Gastroesophageal sphincter (tissue), 4 donors: Measurements from ENCODE around the gene HIP1R. TPM values are rescaled to one million over a fixed set of nuclear protein-coding genes. Genes with fewer than 3 reads are reported as not detected.

Source experiments
- ATAC-seq: fragments of 150-250 bp; one replicate; pipeline ENCODE4 v1.9.1; 2016; ENCODE audit warnings: mild to moderate bottlenecking, moderate library complexity
- H3K27ac ChIP-seq, 4 donors: fragments of 200-600 bp; sonication (generic) in 3 of 4; 1 replicate in 3 of 4; 2 replicates in 1 of 4; pipeline ENCODE4 v1.5.1; 2016 to 2019
- H3K27me3 ChIP-seq: fragments of 200-600 bp; sonication (generic); one replicate; pipeline ENCODE4 v1.5.1; 2019
- H3K36me3 ChIP-seq, 2 donors: fragments of 200-600 bp; sonication (generic); one replicate each; pipeline ENCODE4 v1.5.1; 2019; ENCODE audit warnings: control low read depth in 1 of 2
- H3K4me1 ChIP-seq, 3 donors: fragments of 200-600 bp; sonication (generic); 1 replicate in 2 of 3; 2 replicates in 1 of 3; pipeline ENCODE4 v1.5.1; 2016 to 2019; ENCODE audit warnings: control low read depth in 2 of 3
- H3K4me3 ChIP-seq, 2 donors: fragments of 200-600 bp; sonication (generic); one replicate each; pipeline ENCODE4 v1.5.1; 2019; ENCODE audit warnings: mild to moderate bottlenecking in 1 of 2, moderate library complexity in 1 of 2
- H3K9me3 ChIP-seq, 3 donors: fragments of 200-600 bp; sonication (generic); one replicate each; pipeline ENCODE4 v1.5.1; 2017 to 2019; ENCODE audit warnings: control low read depth in 2 of 3
- EP300 ChIP-seq: sonication (generic); formaldehyde crosslinking; IDR thresholded peaks from one replicate; pipeline ENCODE4 v1.6.1; 2017; ENCODE audit warnings: antibody characterized with exemption, mild to moderate bottlenecking
- POLR2A ChIP-seq, 2 donors: fragments of 450-650 bp; IDR thresholded peaks; one replicate each; pipeline ENCODE4 v1.6.1; 2017; ENCODE audit warnings: antibody characterized with exemption in 2 of 2, mild to moderate bottlenecking in 2 of 2, moderate library complexity in 1 of 2
- POLR2AphosphoS5 ChIP-seq: sonication (generic); formaldehyde crosslinking; IDR thresholded peaks from one replicate; pipeline ENCODE4 v1.6.1; 2017; ENCODE audit warnings: antibody characterized with exemption
- WGBS, 2 donors: methylation state at CpG; one replicate each; pipeline ENCODE4 v1.1.5; 2018; ENCODE audit warnings: low coverage in 1 of 2; 5-methylcytosine and 5-hydroxymethylcytosine counted together
- total RNA-seq, 4 donors: library from RNA; depleted of rRNA; stranded (reverse); fragments of >200 nt; gene quantifications; one replicate each; pipeline ENCODE4 v1.1.0, GENCODE V29; 2016
- TF ChIP-seq, protein P1 (sequence below), 4 experiments: fragments of 200-600 bp in 2 of 4; fragments of 450-650 bp in 2 of 4; sonication (generic) in 1 of 4; IDR thresholded peaks; one replicate each; pipeline ENCODE4 v1.5.1; 2017 to 2019; ENCODE audit warnings: antibody characterized with exemption in 4 of 4, mild to moderate bottlenecking in 2 of 4, moderate library complexity in 2 of 4

The HIP1R gene
- total RNA-seq, 4 donors from 2014 or later, result 10.2 to 32.5 (median 23.9) TPM

DNA sequence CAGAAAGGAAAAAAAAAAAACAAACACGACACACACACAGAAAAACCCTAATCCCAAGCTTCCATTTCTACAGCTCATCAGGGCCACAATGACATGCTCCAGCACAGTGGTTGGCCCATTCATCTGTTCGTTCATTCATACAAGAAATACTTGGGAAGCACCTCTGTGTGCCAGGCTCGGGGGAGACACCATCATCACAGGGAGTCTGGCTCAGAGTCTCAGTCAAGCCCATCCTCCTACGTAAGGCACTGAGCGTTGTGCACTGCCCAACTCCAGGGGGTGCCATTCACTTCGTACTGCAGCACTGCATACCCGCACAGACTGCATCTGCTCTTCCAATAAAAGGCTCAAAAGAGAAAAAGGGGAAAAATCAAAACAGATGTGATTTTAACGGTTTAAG, 45.4 kb downstream of the HIP1R start:
- ATAC-seq, result peak; percentile 59
- Histone ChIP-seq H3K27ac (peak overlapping the region in 3 of 4 donors; percentile 16 to 55 (median 45)), H3K4me3 (no peak overlapping the region), H3K27me3 (no peaks in the 10 kb centered on the region), H3K36me3 (no peaks in the 10 kb centered on the region), H3K4me1 (peaks cover 0 to 90% (median 25%) of the 10 kb centered on the region in 3 donors), H3K9me3 (no peaks in the 10 kb centered on the region)
- TF ChIP-seq POLR2A (IDR thresholded peaks at IDR 0.05) (no peak), POLR2AphosphoS5 (no peak), EP300 (no peak)
- TF ChIP-seq, protein P1, sequence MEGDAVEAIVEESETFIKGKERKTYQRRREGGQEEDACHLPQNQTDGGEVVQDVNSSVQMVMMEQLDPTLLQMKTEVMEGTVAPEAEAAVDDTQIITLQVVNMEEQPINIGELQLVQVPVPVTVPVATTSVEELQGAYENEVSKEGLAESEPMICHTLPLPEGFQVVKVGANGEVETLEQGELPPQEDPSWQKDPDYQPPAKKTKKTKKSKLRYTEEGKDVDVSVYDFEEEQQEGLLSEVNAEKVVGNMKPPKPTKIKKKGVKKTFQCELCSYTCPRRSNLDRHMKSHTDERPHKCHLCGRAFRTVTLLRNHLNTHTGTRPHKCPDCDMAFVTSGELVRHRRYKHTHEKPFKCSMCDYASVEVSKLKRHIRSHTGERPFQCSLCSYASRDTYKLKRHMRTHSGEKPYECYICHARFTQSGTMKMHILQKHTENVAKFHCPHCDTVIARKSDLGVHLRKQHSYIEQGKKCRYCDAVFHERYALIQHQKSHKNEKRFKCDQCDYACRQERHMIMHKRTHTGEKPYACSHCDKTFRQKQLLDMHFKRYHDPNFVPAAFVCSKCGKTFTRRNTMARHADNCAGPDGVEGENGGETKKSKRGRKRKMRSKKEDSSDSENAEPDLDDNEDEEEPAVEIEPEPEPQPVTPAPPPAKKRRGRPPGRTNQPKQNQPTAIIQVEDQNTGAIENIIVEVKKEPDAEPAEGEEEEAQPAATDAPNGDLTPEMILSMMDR (IDR thresholded peaks at IDR 0.05), result peak in 2 of 4 experiments; percentile 48 to 54
- WGBS, 2 donors, result 42% methylated on average over 3 to 6 of the region's 8 CpGs

DNA sequence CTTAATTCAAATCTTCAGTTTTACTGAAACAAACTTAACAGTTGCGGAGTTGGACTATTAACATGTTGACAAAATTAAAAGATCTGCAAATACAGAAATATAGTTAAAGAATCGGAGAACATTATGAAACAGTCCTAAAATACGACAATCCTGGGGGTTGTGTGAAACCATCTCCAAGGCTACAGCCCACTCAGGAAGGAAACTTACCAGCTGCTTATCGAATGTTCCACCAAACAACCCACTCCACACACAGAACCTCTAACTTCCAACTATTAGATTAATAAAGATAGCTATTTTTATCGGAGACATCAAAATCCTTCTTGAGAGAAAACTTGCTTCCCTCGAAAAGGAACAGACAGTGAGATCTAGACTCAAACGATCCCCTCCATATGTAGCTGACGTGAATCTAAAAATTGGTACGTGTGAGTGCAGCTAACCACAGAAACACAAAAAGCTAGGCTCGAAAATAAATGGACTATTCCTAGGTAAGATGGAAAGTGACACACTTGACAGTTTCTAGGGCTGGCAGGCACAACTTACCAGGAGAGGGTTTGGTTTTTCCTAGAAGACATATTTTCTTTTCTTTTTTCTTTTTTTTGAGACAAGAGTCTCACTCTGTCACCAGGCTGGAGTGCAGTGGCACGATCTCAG, 47.8 kb downstream of the HIP1R start:
- Histone ChIP-seq H3K27ac (peak overlapping the region in 1 of 4 donors; percentile 12), H3K36me3 (no peaks in the 10 kb centered on the region), H3K27me3 (no peaks in the 10 kb centered on the region), H3K9me3 (no peaks in the 10 kb centered on the region), H3K4me3 (no peak overlapping the region), H3K4me1 (peaks cover 8 to 88% (median 29%) of the 10 kb centered on the region in 3 donors)
- 67 to 71% methylated on average over 10 to 11 of the region's 11 CpGs for WGBS, 2 donors
- TF ChIP-seq, protein P1 (IDR thresholded peaks at IDR 0.05), result no peak
- TF ChIP-seq POLR2A (IDR thresholded peaks at IDR 0.05), result no peak
- no peak for TF ChIP-seq EP300
- TF ChIP-seq POLR2AphosphoS5, result no peak
- ATAC-seq, result no peak

DNA sequence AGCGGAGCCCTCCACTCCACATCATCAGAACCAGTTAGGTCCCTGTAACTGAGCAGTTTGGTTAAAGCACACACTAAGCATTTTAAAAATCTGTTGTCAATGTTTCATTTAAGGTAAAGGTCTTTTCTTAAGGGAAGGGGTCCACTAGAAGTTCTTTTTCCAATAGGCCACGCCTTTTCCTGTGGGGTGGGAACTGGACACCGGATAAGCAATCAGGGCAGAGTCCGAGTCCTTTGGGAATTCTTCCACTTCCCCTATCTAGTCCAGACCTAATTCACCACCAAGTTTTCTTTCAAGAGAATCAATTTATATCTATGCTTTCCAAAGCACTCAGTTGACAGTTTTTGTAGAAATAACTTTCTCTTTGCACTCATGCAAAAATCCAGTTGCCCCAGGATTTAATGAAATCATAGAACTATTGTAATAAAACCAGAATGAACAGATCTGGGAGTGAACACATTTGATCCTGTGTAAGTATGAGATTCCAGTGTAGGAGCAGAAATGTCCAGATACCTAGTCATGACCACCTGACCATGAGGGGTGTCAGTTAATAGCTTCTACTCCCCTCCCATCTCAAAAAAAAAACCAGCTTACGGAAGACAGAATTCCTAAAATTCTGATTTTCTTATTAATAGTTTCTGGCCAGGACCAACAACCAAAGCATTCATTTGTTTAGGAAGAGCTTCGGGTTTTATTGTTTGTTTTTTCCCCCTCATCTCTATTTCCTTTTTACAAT, 49.0 kb downstream of the HIP1R start:
- H3K9me3 ChIP-seq, result no peaks in the 10 kb centered on the region
- peak overlapping the region in 2 of 4 donors; percentile 2 to 12 for H3K27ac ChIP-seq
- no peak overlapping the region for H3K4me3 ChIP-seq
- 57 to 77% methylated on average over 5 to 6 of the region's 6 CpGs for WGBS, 2 donors
- H3K27me3 ChIP-seq, result no peaks in the 10 kb centered on the region
- no peak for ATAC-seq
- no peaks in the 10 kb centered on the region for H3K36me3 ChIP-seq
- TF ChIP-seq POLR2AphosphoS5, result no peak
- TF ChIP-seq EP300, result no peak
- TF ChIP-seq, protein P1 (IDR thresholded peaks at IDR 0.05), result no peak
- TF ChIP-seq POLR2A (IDR thresholded peaks at IDR 0.05), result no peak
- peaks cover 14 to 88% (median 36%) of the 10 kb centered on the region in 3 donors for H3K4me1 ChIP-seq

DNA sequence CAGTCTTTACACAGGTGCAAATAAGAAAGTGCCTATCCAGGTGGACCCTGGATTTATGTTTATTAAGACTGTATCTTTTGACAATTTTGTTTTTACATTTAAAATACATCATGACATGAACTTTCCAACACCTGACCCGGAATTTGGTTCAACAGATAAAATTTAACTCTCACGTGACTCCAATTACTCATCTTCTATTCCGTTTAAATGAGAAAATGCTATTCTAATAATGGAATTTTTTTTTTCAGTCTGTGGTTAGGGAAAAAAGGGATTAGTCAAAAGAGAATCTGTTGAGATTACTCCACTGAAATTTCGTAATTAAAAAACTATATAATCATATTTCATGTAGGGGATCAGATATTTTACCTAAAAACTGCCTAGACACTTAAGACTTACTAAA, 49.6 kb downstream of the HIP1R start:
- TF ChIP-seq EP300, result no peak
- TF ChIP-seq, protein P1 (IDR thresholded peaks at IDR 0.05), result no peak
- TF ChIP-seq POLR2AphosphoS5, result no peak
- no peak for TF ChIP-seq POLR2A (IDR thresholded peaks at IDR 0.05)
- WGBS, 2 donors, result 54 to 61% methylated on average over 4 of the region's 4 CpGs
- no peak for ATAC-seq

More for the DNA sequence above, 49.6 kb downstream of the HIP1R start:
- Histone ChIP-seq H3K4me3 (no peak overlapping the region), H3K4me1 (peaks cover 14 to 88% (median 37%) of the 10 kb centered on the region in 3 donors), H3K27ac (peak overlapping the region in 1 of 4 donors; percentile 12), H3K27me3 (no peaks in the 10 kb centered on the region), H3K9me3 (no peaks in the 10 kb centered on the region), H3K36me3 (no peaks in the 10 kb centered on the region)
